Measurements from ENCODE around the gene OR1A2. TPM values are rescaled to one million over a fixed set of nuclear protein-coding genes. Genes with fewer than 3 reads are reported as not detected.

OR1A2 gene
- total RNA-seq, 1 experiment from 2014 or later: not detected

Other genes with a start within 250 kb of the OR1A2 start
- gene OR1D5, start 133.9 kb upstream of the OR1A2 start, total RNA-seq (2022): not detected in 2 replicates
- not detected in 2 replicates for gene OR1D2, start 93.1 kb upstream of the OR1A2 start, total RNA-seq (2022)
- not detected in 2 replicates for gene OR1G1, start 70.0 kb upstream of the OR1A2 start, total RNA-seq (2022)
- gene OR1A1, start 10.1 kb downstream of the OR1A2 start, total RNA-seq (2022): not detected in 2 replicates
- gene OR3A1, start 100.8 kb downstream of the OR1A2 start, total RNA-seq (2022): not detected in 2 replicates
- gene OR3A2, start 188.8 kb downstream of the OR1A2 start, total RNA-seq (2022): not detected in 2 replicates
- not detected in 2 replicates for gene OR1E1, start 200.9 kb downstream of the OR1A2 start, total RNA-seq (2022)
- not detected in 2 replicates for gene OR3A3, start 213.9 kb downstream of the OR1A2 start, total RNA-seq (2022)
- gene OR1E2, start 236.3 kb downstream of the OR1A2 start, total RNA-seq (2022): not detected in 2 replicates